IPS-NIHi11 (cell line): ENCODE data around the gene CPTP.
"Not testable (repeated sequence)": the region's sequence is repeated elsewhere in the genome, so short reads cannot be mapped to it uniquely, and the experiment has no call there.

Source experiments
- DNase-seq: peaks from one replicate; pipeline ENCODE4 v3.0.0; 2012; ENCODE audit warnings: mixed read lengths, low spot score

The CPTP gene

GRCh38 chr1:1365875-1366698 is 41.5 kb downstream of the CPTP start:
- no peak for DNase-seq

DNA sequence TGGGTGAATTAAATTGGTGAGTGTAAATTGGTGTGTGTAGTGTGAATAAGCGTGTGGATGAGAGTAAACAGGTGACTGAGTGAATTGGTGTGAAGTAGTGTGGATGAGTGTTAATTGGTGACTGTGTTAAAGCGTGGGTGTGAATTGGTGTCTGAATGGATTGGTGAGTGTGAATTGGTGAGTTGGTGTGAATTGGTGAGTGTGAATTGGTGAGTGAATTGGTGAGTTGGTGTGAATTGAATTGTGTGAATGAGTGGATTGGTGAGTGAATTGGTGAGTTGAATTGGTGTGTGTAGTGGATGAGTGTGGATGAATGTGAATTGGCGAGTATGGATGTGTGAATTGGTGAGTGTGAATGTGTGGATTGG is 42.1 kb downstream of the CPTP start:
- no peak for DNase-seq

DNA sequence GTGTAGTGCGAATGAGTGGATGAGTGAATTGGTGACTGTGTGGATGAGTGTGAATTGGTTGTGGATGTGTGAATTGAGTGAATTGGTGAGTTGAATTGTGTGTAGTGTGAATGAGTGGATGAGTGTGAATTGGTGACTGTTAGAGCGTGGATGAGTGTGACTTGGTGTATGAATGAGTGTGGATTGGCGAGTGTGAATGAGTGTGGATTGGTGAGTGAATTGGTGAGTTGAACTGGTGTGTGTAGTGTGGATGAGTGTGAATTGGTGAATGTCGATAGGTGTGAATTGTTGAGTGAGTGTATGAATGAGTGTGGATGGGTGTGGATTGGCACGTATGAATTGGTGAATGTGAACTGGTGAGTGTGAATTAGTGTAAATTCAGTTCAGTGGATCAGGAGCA is 42.7 kb downstream of the CPTP start:
- DNase-seq, result no peak

DNA sequence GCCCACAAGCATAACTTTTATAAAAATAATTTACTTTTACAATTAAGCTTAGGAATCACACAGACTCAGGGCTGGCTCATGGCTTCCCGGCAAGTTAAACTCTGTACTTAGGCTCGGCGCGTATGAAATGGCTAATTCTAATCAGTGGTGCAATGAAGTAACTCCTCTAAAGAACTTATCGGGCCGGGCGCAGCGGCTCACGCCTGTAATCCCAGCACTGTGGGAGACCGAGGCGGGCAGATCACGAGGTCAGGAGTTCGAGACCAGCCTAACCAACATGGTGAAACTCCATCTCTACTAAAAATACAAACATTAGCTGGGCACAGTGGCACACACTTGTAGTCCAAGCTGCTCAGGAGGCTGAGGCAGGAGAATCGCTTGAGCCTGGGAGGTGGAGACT is 45.5 kb downstream of the CPTP start:
- DNase-seq, result not testable (repeated sequence)

DNA sequence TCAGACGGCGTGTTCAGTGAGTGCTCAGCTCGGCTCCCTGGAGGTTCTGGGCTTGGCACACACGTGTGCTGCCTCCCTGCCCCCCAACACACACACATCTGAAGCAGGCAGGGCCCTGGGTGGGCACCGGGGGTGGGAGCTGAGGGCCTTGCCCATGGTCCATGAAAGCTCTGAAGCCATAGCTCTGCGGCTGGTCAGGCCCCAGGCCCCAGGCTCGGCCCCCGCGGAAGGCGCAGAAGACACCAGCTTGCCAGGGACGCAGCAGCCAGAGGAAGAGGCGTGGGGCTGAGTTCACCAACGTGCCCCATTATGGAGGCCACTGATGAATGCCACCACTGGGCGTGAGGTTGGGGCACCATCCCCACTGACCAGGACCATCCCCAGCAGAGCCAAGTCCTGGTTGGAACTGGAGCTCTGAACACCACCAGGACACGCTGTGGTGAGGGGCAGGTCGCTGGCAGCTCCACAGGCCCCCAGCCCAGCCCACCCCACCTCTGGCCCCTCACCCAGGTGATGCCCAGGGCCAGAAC is 46.2 kb downstream of the CPTP start:
- no peak for DNase-seq

GRCh38 chr1:1371364-1371745 is 46.8 kb downstream of the CPTP start:
- DNase-seq, result no peak

DNA sequence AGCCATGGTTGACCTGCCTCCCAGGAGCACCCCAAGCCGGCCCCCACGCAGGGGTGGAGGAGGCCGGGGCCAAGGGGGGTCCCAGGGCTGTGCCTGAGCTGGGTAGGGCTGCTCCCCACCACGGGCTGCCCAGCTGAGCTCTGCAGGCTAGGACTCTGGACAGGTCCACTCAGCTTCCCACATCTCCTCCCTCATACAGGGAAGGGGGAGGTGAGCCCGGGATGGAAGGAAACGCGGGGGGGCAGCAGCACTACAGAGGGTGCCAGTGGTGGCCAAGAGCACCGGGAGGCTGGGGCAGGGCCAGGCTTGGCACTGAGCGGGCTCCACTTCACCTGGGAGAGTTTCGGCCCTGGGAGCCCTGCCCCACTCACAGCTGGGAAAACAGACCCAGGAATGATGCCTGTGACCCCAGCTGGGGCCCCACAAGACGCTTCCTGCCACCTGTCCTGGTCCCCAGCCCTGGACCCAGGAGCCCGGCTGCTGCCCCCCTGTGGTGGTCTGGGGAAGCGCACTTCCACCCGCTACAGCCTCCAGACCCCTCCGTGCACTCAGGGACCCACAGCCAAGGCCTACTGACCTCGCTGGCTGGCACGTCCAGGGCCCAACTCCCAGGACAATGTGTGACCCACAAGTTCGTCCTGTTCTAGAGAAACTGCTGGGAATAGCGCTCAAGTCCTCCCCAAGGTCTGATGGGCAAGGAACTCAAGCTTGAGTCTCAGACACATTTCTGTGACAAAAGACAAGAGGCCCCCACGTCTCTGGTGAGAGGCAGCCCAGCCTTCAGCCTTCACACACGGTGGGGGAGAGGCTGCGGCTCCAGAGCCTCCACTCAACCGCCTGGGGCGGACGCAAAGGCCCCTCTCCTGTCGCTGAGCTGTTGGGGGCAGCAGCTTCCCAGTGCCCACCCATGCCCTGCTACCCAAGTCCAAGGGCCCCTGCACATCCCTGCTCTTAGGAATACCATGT is 47.4 kb downstream of the CPTP start:
- DNase-seq, result peak; percentile 92

- DNase-seq, result no peak
These were observed 48.6 kb downstream of the CPTP start for GRCh38 chr1:1373051-1373814.

- no peak for DNase-seq
These were observed 49.4 kb downstream of the CPTP start for GRCh38 chr1:1373815-1374588.

DNA sequence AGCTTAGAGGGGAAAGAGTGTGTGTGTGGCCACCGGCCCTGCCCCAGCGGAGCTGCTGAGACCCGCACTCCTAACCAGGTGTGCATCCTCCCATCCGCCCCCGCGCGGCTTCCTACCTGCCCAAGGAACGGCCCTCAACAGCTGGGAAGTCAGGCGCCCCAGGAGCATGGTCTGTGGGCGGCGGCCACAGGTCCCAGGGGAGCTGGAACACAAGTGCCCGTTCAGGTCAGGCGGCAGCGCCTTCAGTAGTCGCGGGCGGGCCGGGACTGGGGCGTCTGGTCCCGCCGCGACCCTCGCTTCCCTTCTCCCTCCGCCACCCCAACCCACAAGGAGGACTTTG is 50.0 kb downstream of the CPTP start:
- no peak for DNase-seq

DNA sequence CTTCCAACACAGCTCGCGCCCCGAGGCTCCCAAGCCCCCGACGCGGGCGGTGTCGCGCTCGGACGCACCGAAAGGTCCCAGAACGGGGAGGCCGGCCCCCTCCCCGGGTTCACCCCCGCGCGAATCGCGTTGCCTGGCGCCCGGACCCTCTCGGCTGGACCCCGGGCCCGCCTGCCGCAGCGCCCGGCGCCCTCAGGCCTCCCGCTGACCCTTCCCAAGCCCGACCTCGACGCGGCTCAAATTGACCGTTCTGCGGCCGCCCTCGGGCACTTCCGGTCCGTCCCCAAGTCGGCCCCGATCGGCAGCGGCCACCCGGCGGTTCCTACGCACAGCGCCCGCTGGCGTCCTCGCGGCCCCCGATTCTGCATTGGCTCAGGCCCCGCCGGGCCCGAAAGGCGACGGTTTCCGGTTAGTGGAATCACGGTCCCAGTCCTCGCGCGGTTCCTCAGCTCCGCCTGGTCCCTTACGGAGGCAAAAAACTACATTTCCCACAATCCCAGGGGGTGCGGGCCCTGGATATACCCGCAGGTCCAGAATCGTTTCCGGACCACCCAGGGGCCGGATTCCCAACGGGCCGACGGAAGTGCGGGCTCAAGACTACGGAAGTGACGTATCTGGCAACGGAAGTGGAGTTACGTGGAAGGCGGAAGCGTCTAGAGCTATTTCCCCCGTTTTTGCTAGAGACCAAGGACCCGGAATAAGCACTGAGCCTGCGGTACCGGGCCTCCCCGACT is 50.5 kb downstream of the CPTP start, which contains the start of gene AURKAIP1:
TSS of gene AURKAIP1 (minus strand) at position 279 of the 734 bp plus-strand sequence. CDS start 451 bp downstream, outside the sequence.
- DNase-seq, result peak; percentile 97

GRCh38 chr1:1376551-1377226 is 52.1 kb downstream of the CPTP start:
- DNase-seq, result no peak

GRCh38 chr1:1377540-1378205 is 53.1 kb downstream of the CPTP start:
- no peak for DNase-seq
